Measurements from ENCODE around the gene BMPR2.
"Not testable (repeated sequence)": the region's sequence is repeated elsewhere in the genome, so short reads cannot be mapped to it uniquely, and the experiment has no call there.

The BMPR2 gene

DNA sequence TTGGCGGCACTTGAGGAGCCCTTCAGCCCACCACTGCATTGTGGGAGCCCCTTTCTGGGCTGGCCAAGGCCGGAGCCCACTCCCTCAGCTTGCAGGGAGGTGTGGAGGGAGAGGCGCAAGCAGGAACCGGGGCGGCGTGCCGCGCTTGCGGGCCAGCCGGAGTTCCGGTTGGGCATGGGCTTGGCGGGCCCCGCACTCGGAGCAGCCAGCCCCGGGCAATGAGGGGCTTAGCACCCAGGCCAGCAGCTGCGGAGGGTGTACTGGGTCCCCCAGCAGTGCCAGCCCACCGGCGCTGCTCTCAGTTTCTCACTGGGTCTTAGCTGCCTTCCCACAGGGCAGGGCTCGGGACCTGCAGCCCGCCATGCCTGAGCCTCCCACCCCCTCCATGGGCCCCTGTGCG lies 127.1 kb downstream of the BMPR2 start:
- DNase-seq (ENCODE audit: low read depth); H3K4me3 ChIP-seq (ENCODE audit: low read depth, low read length): not testable (repeated sequence)

DNA sequence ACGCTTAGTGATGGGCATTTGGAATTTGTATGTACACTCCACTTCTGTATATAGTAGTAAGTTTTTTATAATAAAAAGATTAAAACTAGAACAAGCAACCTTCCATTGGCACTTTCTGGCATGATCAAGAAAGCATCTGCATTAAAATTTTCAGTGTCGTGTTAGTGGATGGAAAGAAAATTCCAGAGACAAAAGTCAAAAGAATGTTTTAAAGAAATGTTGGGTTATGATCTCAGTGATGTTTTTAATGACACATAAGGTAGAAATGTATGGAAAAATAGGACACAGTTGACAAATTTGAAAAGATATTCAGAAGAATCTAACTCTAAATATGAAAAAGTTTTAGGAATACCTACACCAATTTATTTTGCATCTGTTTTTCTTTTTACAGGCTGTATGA lies 132.6 kb downstream of the BMPR2 start:
- TF ChIP-seq, protein P1, sequence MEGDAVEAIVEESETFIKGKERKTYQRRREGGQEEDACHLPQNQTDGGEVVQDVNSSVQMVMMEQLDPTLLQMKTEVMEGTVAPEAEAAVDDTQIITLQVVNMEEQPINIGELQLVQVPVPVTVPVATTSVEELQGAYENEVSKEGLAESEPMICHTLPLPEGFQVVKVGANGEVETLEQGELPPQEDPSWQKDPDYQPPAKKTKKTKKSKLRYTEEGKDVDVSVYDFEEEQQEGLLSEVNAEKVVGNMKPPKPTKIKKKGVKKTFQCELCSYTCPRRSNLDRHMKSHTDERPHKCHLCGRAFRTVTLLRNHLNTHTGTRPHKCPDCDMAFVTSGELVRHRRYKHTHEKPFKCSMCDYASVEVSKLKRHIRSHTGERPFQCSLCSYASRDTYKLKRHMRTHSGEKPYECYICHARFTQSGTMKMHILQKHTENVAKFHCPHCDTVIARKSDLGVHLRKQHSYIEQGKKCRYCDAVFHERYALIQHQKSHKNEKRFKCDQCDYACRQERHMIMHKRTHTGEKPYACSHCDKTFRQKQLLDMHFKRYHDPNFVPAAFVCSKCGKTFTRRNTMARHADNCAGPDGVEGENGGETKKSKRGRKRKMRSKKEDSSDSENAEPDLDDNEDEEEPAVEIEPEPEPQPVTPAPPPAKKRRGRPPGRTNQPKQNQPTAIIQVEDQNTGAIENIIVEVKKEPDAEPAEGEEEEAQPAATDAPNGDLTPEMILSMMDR (conservative IDR thresholded peaks at IDR 0.05; ENCODE audit: low read depth, low read length): no peak
- no peak for DNase-seq (ENCODE audit: low read depth)
- no peak overlapping the region for H3K4me3 ChIP-seq (ENCODE audit: low read depth, low read length)

DNA sequence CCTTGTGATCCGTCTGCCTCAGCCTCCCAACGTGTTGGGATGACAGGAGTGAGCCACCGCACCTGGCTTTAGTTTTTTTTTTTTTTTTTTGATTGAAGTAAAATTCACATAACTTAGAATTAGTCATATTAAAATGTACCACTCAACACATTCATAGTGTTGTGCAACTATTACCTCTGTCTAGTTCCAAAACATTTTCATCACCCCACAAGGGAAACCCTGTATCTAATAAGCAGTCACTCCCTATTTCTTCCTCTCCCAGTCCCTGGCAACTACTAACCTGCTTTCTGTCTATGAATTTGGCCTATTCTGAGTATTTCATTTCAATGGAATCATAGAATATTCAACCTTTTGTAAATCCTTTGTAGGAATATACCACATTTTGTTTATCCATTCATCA lies 134.8 kb downstream of the BMPR2 start:
- DNase-seq (ENCODE audit: low read depth): peak; percentile 49
- no peak overlapping the region for H3K4me3 ChIP-seq (ENCODE audit: low read depth, low read length)
- TF ChIP-seq, protein P1 (conservative IDR thresholded peaks at IDR 0.05; ENCODE audit: low read depth, low read length): no peak

DNA sequence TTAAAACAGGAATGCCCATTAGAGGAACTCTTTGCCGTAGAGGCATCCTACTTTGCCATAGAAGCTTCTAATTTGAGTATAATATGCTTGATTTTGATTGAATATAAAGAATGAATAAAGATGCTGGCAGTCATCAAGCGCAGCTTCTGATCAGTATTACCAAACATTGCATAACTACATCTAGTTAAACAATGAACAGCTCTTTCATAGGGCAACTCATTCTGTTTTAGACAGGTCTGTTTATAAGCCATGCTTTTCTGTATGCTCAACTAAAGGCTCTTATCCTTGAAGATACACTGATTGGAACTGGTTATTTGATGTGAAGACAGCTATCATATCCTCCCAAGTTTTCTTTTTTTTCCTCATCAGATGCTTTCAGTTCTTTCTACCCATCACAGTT lies 136.0 kb downstream of the BMPR2 start:
- no peak for DNase-seq (ENCODE audit: low read depth)
- H3K4me3 ChIP-seq (ENCODE audit: low read depth, low read length): no peak overlapping the region

DNA sequence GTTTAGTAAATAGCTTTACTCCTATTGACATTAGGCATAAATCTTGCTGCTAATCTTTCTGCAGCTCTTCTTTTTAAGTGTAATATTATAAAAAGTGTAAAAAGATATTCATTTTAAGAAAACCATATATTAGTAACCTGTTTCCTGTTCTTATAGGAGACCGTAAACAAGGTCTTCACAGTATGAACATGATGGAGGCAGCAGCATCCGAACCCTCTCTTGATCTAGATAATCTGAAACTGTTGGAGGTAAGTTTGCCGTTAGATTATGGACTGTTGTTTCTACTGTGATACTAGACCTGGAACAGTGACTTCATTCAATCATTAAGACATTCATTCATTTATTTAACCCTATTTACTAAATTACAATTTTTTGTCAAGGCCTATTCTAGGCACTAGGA lies 138.6 kb downstream of the BMPR2 start:
- no peak overlapping the region for H3K4me3 ChIP-seq (ENCODE audit: low read depth, low read length)
- no peak for DNase-seq (ENCODE audit: low read depth)
- TF ChIP-seq, protein P1 (conservative IDR thresholded peaks at IDR 0.05; ENCODE audit: low read depth, low read length): no peak

More for the DNA sequence above, 136.0 kb downstream of the BMPR2 start:
- TF ChIP-seq, protein P1 (conservative IDR thresholded peaks at IDR 0.05; ENCODE audit: low read depth, low read length): no peak

DNA sequence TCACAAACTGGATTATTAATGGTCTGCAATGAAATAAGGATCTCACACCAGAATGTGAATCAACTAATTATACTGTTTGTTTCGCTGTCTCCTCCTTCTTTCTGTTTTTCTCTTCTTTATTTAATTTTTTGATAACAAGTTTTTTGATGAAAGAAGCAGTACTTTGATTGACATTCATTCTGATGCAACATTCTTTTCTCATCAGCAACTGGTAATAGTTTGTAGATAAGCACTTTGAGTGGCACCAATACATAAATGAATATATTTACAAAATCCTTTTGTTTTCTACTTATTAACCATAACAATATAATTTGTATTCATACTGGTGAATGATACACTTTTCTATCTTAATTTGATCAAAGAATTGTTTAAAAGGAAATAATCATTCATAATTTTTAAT lies 143.3 kb downstream of the BMPR2 start:
- H3K4me3 ChIP-seq (ENCODE audit: low read depth, low read length): no peak overlapping the region
- TF ChIP-seq, protein P1 (conservative IDR thresholded peaks at IDR 0.05; ENCODE audit: low read depth, low read length): no peak
- no peak for DNase-seq (ENCODE audit: low read depth)

DNA sequence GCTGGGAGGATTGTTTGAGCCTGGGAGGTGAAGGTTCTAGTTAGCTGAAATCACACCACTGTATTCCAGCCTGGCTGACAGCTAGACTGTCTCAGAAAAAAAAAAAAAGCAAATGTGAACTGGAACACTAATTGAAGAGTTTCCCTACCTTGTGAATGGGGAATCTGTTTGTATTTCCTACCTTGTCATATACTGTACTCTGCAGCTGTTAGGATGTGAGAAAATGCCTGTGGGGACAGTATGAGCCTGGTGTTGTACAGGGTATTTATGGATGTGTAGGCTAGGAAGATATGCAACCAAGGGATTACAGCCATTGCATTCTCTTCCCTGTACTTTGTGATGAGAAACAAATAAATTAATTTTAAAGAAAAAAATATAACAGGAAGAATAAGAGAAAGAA lies 145.3 kb downstream of the BMPR2 start:
- no peak for DNase-seq (ENCODE audit: low read depth)
- TF ChIP-seq, protein P1 (conservative IDR thresholded peaks at IDR 0.05; ENCODE audit: low read depth, low read length): no peak
- no peak overlapping the region for H3K4me3 ChIP-seq (ENCODE audit: low read depth, low read length)

DNA sequence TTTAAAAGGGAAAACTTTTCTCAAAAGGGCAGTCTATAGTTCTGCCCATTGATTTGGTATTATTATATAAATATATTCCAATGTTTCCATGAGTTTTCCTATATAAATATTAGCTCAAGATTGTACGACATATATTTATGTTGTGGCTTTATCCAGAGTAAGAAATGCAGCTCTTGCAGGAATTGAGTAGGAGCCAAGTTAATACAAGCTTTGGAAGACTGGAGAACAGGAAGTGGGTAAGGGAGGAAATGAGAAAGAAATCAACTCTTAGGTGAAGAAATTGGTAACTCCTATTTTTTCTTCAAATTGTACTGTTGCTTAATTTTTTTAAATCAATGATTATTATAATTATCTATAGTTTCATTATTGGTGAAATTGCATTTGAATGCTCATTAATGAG lies 153.3 kb downstream of the BMPR2 start:
- no peak overlapping the region for H3K4me3 ChIP-seq (ENCODE audit: low read depth, low read length)
- TF ChIP-seq, protein P1 (conservative IDR thresholded peaks at IDR 0.05; ENCODE audit: low read depth, low read length): no peak
- DNase-seq (ENCODE audit: low read depth): peak; percentile 67
